IMR-90 (cell line): ENCODE measurements around the gene INPP4A. TPM values are rescaled to one million over a fixed set of nuclear protein-coding genes. Genes with fewer than 3 reads are reported as not detected.

Experiments used
- ATAC-seq: fragments of 200-7000 bp; cut with Tn5 transposase; 2 replicates; pipeline ENCODE4 v1.9.1; 2020; ENCODE audit warnings: low read depth, mild to moderate bottlenecking, moderate library complexity
- BruUV-seq: library from RNA; stranded (reverse); fragments of 400-500 nt; replicated peaks from 2 replicates; lab custom pipeline; 2021; lab: Mats Ljungman, UMichigan
- CTCF ChIA-PET: fragments of 300-600 bp; formaldehyde crosslinking; extraction: SDS; loops from one replicate; lab custom pipeline; 2021; ENCODE audit warnings: antibody characterized with exemption; lab: Yijun Ruan, JAX
- POLR2A ChIA-PET: fragments of 300-600 bp; sonication (Branson Sonifier 250); formaldehyde crosslinking; loops from one replicate; lab custom pipeline; 2022; ENCODE audit warnings: antibody characterized with exemption; ENCODE audit not compliant: unreplicated experiment; lab: Charles Lee
- DNase-seq: peaks from one replicate; pipeline ENCODE4 v3.0.0; 2013
- H2AFZ ChIP-seq: replicated peaks from 2 replicates; pipeline ENCODE3; 2013; ENCODE audit warnings: low read length, mild to moderate bottlenecking; ENCODE audit not compliant: poor library complexity
- H2AK5ac ChIP-seq: 2 replicates; pipeline ENCODE4 v1.6.1; 2013; ENCODE audit warnings: low read depth, low read length, inconsistent platforms
- H2AK9ac ChIP-seq: replicated peaks from 2 replicates; pipeline ENCODE3; 2013; ENCODE audit warnings: mild to moderate bottlenecking, low read depth, low read length, moderate library complexity; ENCODE audit not compliant: poor library complexity
- H2BK120ac ChIP-seq: 2 replicates; pipeline ENCODE4 v1.6.1; 2013; ENCODE audit warnings: low read depth, low read length, inconsistent platforms
- H2BK15ac ChIP-seq: 3 replicates; pipeline ENCODE4 v1.6.1; 2013; ENCODE audit warnings: low read depth, low read length, inconsistent platforms
- H2BK20ac ChIP-seq: 2 replicates; pipeline ENCODE4 v1.6.1; 2013; ENCODE audit warnings: low read depth, mild to moderate bottlenecking, inconsistent platforms, low read length, moderate library complexity
- H2BK5ac ChIP-seq: 2 replicates; pipeline ENCODE4 v1.6.1; 2013; ENCODE audit warnings: mild to moderate bottlenecking, low read depth, low read length, inconsistent platforms; ENCODE audit not compliant: poor library complexity, severe bottlenecking
- H3K14ac ChIP-seq: replicated peaks from 2 replicates; pipeline ENCODE4 v1.6.1; 2013; ENCODE audit warnings: low read depth, low read length, inconsistent platforms
- H3K18ac ChIP-seq: 2 replicates; pipeline ENCODE4 v1.6.1; 2013; ENCODE audit warnings: low read depth, low read length, control low read depth
- H3K23ac ChIP-seq: 2 replicates; pipeline ENCODE4 v1.6.1; 2013; ENCODE audit warnings: low read depth, low read length, inconsistent platforms
- H3K27ac ChIP-seq: 2 replicates; pipeline ENCODE4 v1.5.1; 2013; ENCODE audit warnings: mild to moderate bottlenecking, control low read depth, low read length; ENCODE audit not compliant: insufficient read depth
- H3K27me3 ChIP-seq: 2 replicates; pipeline ENCODE4 v1.6.1; 2013; ENCODE audit warnings: low read length; ENCODE audit not compliant: control insufficient read depth, insufficient read depth
- H3K36me3 ChIP-seq: 2 replicates; pipeline ENCODE4 v1.6.1; 2013; ENCODE audit warnings: low read length, mixed read lengths; ENCODE audit not compliant: control insufficient read depth, insufficient read depth
- H3K4ac ChIP-seq: 2 replicates; pipeline ENCODE4 v1.6.1; 2013; ENCODE audit warnings: low read depth, low read length, inconsistent platforms
- H3K4me1 ChIP-seq: 2 replicates; pipeline ENCODE4 v1.6.1; 2013; ENCODE audit warnings: low read length, mixed read lengths; ENCODE audit not compliant: control insufficient read depth, insufficient read depth
- H3K4me2 ChIP-seq: 2 replicates; pipeline ENCODE4 v1.6.1; 2013; ENCODE audit warnings: low read depth, mild to moderate bottlenecking, control low read depth, low read length, moderate library complexity
- H3K4me3 ChIP-seq: 2 replicates; pipeline ENCODE4 v1.5.1; 2013; ENCODE audit warnings: low read depth, mild to moderate bottlenecking, control low read depth, low read length, moderate library complexity; ENCODE audit not compliant: insufficient read depth
- H3K56ac ChIP-seq: 2 replicates; pipeline ENCODE4 v1.6.1; 2013; ENCODE audit warnings: low read length, inconsistent platforms; ENCODE audit not compliant: insufficient read depth; ENCODE audit errors: extremely low read depth
- H3K79me1 ChIP-seq, 2 experiments: 2 replicates each; pipeline ENCODE4 v1.6.1; 2013; ENCODE audit warnings: low read length in 2 of 2, inconsistent platforms in 1 of 2, low read depth in 1 of 2
- H3K9ac ChIP-seq: 2 replicates; pipeline ENCODE4 v1.6.1; 2013; ENCODE audit warnings: low read depth, low read length, control low read depth
- H3K9me1 ChIP-seq: 2 replicates; pipeline ENCODE4 v1.6.1; 2013; ENCODE audit warnings: low read length, inconsistent platforms; ENCODE audit not compliant: insufficient read depth
- H3K9me3 ChIP-seq: 2 replicates; pipeline ENCODE4 v1.6.1; 2013; ENCODE audit warnings: low read length; ENCODE audit not compliant: control insufficient read depth, insufficient read depth
- H4K20me1 ChIP-seq: 2 replicates; pipeline ENCODE4 v1.6.1; 2013; ENCODE audit warnings: low read length, inconsistent platforms; ENCODE audit not compliant: insufficient read depth
- H4K5ac ChIP-seq: 2 replicates; pipeline ENCODE4 v1.6.1; 2013; ENCODE audit warnings: mild to moderate bottlenecking, low read depth, low read length, control low read depth
- H4K8ac ChIP-seq, 2 experiments: 2 replicates each; pipeline ENCODE4 v1.6.1; 2013; ENCODE audit warnings: low read depth in 2 of 2, low read length in 2 of 2, control low read depth in 1 of 2, inconsistent platforms in 1 of 2
- H4K91ac ChIP-seq: 2 replicates; pipeline ENCODE4 v1.6.1; 2013; ENCODE audit warnings: low read depth, low read length, inconsistent platforms; ENCODE audit not compliant: insufficient read depth
- BHLHE40 ChIP-seq: fragments of 150-350 bp; IDR thresholded peaks from 2 replicates; pipeline ENCODE4 v1.6.1; 2016; ENCODE audit warnings: mild to moderate bottlenecking, low read depth, low read length
- CEBPB ChIP-seq: IDR thresholded peaks from 2 replicates; pipeline ENCODE4 v1.6.1; 2012; ENCODE audit warnings: low read depth, low read length, improper control_type of control experiment
- CHD1 ChIP-seq: IDR thresholded peaks from 2 replicates; pipeline ENCODE4 v1.6.1; 2012; ENCODE audit warnings: low read depth, low read length, improper control_type of control experiment
- CTCF ChIP-seq: conservative IDR thresholded peaks from 2 replicates; pipeline ENCODE4 v1.5.1; 2012; ENCODE audit warnings: mild to moderate bottlenecking, low read depth, low read length, improper control_type of control experiment
- FOS ChIP-seq: fragments of 150-350 bp; IDR thresholded peaks from 2 replicates; pipeline ENCODE4 v1.6.1; 2016; ENCODE audit warnings: low read depth, low read length
- MAZ ChIP-seq: IDR thresholded peaks from 2 replicates; pipeline ENCODE4 v1.6.1; 2012; ENCODE audit warnings: low read depth, mild to moderate bottlenecking, low read length, improper control_type of control experiment, moderate library complexity, borderline replicate concordance
- MXI1 ChIP-seq: IDR thresholded peaks from 2 replicates; pipeline ENCODE4 v1.6.1; 2012; ENCODE audit warnings: low read depth, mild to moderate bottlenecking, low read length, moderate library complexity, borderline replicate concordance
- NFE2L2 ChIP-seq: fragments of 150-350 bp; IDR thresholded peaks from 2 replicates; pipeline ENCODE4 v1.6.1; 2016; ENCODE audit warnings: low read depth, mild to moderate bottlenecking, low read length
- RAD21 ChIP-seq: IDR thresholded peaks from 2 replicates; pipeline ENCODE4 v1.6.1; 2012; ENCODE audit warnings: low read length, improper control_type of control experiment
- RCOR1 ChIP-seq: IDR thresholded peaks from 2 replicates; pipeline ENCODE4 v1.6.1; 2012; ENCODE audit warnings: mild to moderate bottlenecking, low read length, improper control_type of control experiment; ENCODE audit not compliant: insufficient replicate concordance
- SMC3 ChIP-seq: fragments of 150-350 bp; IDR thresholded peaks from 2 replicates; pipeline ENCODE4 v1.6.1; 2016; ENCODE audit warnings: low read depth, mild to moderate bottlenecking, antibody characterized with exemption, low read length, moderate library complexity
- WGBS, 2 experiments: methylation state at CpG; one replicate each; pipeline versions ENCODE4 v1.1.5 to v1.1.7; 2013; ENCODE audit warnings: missing lambda C conversion rate in 2 of 2; ENCODE audit not compliant: insufficient read length in 1 of 2; ENCODE audit errors: extremely low coverage in 2 of 2; 5-methylcytosine and 5-hydroxymethylcytosine counted together
- dilution Hi-C: fragments of 300-500 bp; cut with HindIII; formaldehyde crosslinking; loops from one replicate; pipeline ENCODE4 v1.14.3; 2018; ENCODE audit warnings: low sequenced_read_pairs; ENCODE audit not compliant: unreplicated experiment
- in situ Hi-C: fragments of 300-500 bp; cut with MboI; formaldehyde crosslinking; loops from 3 replicates; pipeline ENCODE4 v1.14.3; 2019; ENCODE audit warnings: low sequenced_read_pairs, inconsistent platforms, mixed read lengths
- intact Hi-C: fragments of 100-400 bp; cut with micrococcal nuclease; formaldehyde crosslinking; loops from 2 replicates; pipeline ENCODE4 v1.10.0; 2022
- polyA plus RNA-seq, 3 experiments: library from polyadenylated mRNA; depleted of rRNA; stranded (reverse); fragments of >200 nt; gene quantifications; 2 replicates each; pipeline ENCODE4 v1.2.3, GENCODE V29; 2012; ENCODE audit warnings: low replicate concordance in 1 of 3
- total RNA-seq: library from RNA; depleted of rRNA; stranded (reverse); fragments of >200 nt; gene quantifications from 2 replicates; pipeline ENCODE4 v1.2.3, GENCODE V29; 2012
- TF ChIP-seq, protein P1 (sequence below): fragments of 150-350 bp; IDR thresholded peaks from 2 replicates; pipeline ENCODE4 v1.6.1; 2017; ENCODE audit warnings: mild to moderate bottlenecking, antibody characterized with exemption, low read length, low read depth
- TF ChIP-seq, protein P2 (sequence below): fragments of 150-350 bp; IDR thresholded peaks from 2 replicates; pipeline ENCODE4 v1.6.1; 2016; ENCODE audit warnings: low read depth, mild to moderate bottlenecking, low read length, moderate library complexity, borderline replicate concordance

The INPP4A gene
- total and polyA plus RNA-seq, 2 of the 4 experiments (the other 2 are of a cell fraction), result 14.5 to 27.1 TPM

DNA sequence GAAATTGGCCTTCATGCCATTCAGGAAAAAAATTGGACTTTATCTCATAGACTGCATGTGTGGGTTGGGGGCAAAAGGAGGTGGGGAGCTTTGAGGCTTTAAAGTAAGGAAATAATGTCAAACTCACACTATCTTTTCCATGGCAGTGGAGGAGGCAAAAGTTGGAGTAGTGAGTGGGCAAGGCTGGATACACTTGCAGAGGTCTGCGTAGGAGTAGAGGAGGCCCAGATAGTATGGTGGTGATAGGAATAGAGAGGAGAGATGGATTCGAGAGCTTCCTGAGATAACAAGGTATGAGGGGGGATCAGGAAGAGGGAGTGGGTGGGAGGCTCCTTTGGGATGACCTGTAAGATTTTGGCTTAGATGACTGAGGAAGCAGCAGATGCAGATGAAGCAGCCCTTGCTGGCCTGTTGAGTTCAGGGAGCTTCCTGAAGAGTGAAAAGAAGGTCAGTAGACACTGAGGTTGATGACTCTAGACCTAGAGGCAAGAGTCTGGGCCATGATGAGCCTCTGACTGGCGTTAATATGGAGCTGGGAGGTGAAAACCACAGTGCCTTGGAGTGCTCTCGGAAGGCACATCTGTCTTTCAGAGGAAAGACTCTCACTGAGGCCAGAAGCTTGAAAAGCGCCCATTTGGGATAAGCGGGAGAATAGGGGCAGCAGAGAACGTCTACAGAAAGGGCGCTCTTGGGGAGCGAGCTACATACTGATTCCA is 169.5 kb downstream of the INPP4A start:
- no peak overlapping the region for H3K18ac ChIP-seq
- no peak overlapping the region for H2AK5ac ChIP-seq
- ChIA-PET CTCF (interaction anchor here (0.6 to 0.7 kb wide), 2 partner anchors 18 to 201 kb away, joined by 3 to 4 read pairs; no protein-coding TSS in a partner anchor), POLR2A (no interaction called here)
- dilution Hi-C loops (no loop called here), in situ Hi-C loops (no loop called here), intact Hi-C loops (no loop called here)
- H3K4me1 ChIP-seq, result peaks cover 7% of the 10 kb centered on the region
- no peak overlapping the region for H4K5ac ChIP-seq
- H4K20me1 ChIP-seq, result peaks cover 4% of the 10 kb centered on the region; the same call in 1 of the 2 replicates
- H2AK9ac ChIP-seq, result no peak overlapping the region
- H2BK15ac ChIP-seq, result no peak overlapping the region
- peaks cover 3% of the 10 kb centered on the region; the same call in 1 of the 2 replicates for H3K9me1 ChIP-seq
- no peak overlapping the region for H2BK120ac ChIP-seq
- H3K23ac ChIP-seq, result no peak overlapping the region
- no peak overlapping the region for H3K14ac ChIP-seq
- peaks cover 36% of the 10 kb centered on the region for H3K36me3 ChIP-seq
- H4K91ac ChIP-seq, result no peak overlapping the region
- H4K8ac ChIP-seq, result no peak overlapping the region
- no peaks in the 10 kb centered on the region for H3K27me3 ChIP-seq
- H3K9me3 ChIP-seq, result no peaks in the 10 kb centered on the region
- H3K79me1 ChIP-seq, result peaks cover 32 to 42% of the 10 kb centered on the region in 2 experiments
- H2BK20ac ChIP-seq, result no peak overlapping the region
- no TSS peak for BruUV-seq
- no peak overlapping the region for H3K56ac ChIP-seq
- H3K4ac ChIP-seq, result no peak overlapping the region
- TF ChIP-seq SMC3, result no peak
- TF ChIP-seq, protein P1, sequence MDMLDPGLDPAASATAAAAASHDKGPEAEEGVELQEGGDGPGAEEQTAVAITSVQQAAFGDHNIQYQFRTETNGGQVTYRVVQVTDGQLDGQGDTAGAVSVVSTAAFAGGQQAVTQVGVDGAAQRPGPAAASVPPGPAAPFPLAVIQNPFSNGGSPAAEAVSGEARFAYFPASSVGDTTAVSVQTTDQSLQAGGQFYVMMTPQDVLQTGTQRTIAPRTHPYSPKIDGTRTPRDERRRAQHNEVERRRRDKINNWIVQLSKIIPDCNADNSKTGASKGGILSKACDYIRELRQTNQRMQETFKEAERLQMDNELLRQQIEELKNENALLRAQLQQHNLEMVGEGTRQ, result no peak
- no peak for TF ChIP-seq CEBPB
- no peak for TF ChIP-seq RCOR1
- no peak for TF ChIP-seq BHLHE40
- no peak for TF ChIP-seq NFE2L2
- no peak for TF ChIP-seq MAZ
- TF ChIP-seq RAD21, result no peak
- TF ChIP-seq CTCF, result no peak
- TF ChIP-seq FOS, result no peak
- no peak for TF ChIP-seq CHD1
- TF ChIP-seq, protein P2, sequence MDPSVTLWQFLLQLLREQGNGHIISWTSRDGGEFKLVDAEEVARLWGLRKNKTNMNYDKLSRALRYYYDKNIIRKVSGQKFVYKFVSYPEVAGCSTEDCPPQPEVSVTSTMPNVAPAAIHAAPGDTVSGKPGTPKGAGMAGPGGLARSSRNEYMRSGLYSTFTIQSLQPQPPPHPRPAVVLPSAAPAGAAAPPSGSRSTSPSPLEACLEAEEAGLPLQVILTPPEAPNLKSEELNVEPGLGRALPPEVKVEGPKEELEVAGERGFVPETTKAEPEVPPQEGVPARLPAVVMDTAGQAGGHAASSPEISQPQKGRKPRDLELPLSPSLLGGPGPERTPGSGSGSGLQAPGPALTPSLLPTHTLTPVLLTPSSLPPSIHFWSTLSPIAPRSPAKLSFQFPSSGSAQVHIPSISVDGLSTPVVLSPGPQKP, result no peak
- no peak for TF ChIP-seq MXI1
- no peak overlapping the region for H2AFZ ChIP-seq
- no peak for ATAC-seq
- DNase-seq, result no peak
- WGBS, 2 experiments, result 94% methylated on average over 8 of the region's 9 CpGs; no CpG with 5 or more reads in 1 of the 2 experiments
- no peak overlapping the region for H3K9ac ChIP-seq
- H2BK5ac ChIP-seq, result no peak overlapping the region
- H3K4me3 ChIP-seq, result no peak overlapping the region
- no peak overlapping the region for H3K27ac ChIP-seq
- no peak overlapping the region for H3K4me2 ChIP-seq
